Mucosa of descending colon (tissue), 3 donors: ENCODE data around the gene CENPP. TPM values are rescaled to one million over a fixed set of nuclear protein-coding genes. Genes with fewer than 3 reads are reported as not detected.

Experiments
- ATAC-seq: fragments of 200-7000 bp; cut with Tn5 transposase; one replicate; pipeline ENCODE4 v1.9.1; 2020; ENCODE audit warnings: mild to moderate bottlenecking, moderate library complexity
- DNase-seq, 3 donors: peaks; one replicate each; pipeline ENCODE4 v3.0.0-alpha.2; 2020
- H3K36me3 ChIP-seq: fragments of 200-600 bp; one replicate; pipeline ENCODE4 v1.8.0; 2021; ENCODE audit warnings: low read depth, mild to moderate bottlenecking
- H3K4me1 ChIP-seq: fragments of 200-600 bp; one replicate; pipeline ENCODE4 v1.8.0; 2021; ENCODE audit warnings: low read depth, mild to moderate bottlenecking
- H3K4me3 ChIP-seq: fragments of 200-600 bp; one replicate; pipeline ENCODE4 v1.8.0; 2021; ENCODE audit warnings: mild to moderate bottlenecking
- H3K9me3 ChIP-seq: fragments of 200-600 bp; one replicate; pipeline ENCODE4 v1.8.0; 2021; ENCODE audit warnings: mild to moderate bottlenecking
- intact Hi-C, 2 donors: fragments of 100-400 bp; cut with DNase I in 1 of 2; cut with micrococcal nuclease in 1 of 2; formaldehyde crosslinking; loops; one replicate each; pipeline versions ENCODE4 v1.11.0 to v1.11.1; 2022; cut with DNase I, micrococcal nuclease
- total RNA-seq, 3 donors: library from RNA; stranded (reverse); fragmentation: NEBNext Ultra II Directional in 2 of 3; extraction: Animal tissue kit (Norgen Biotek cat#: 25700) in 2 of 3; gene quantifications; one replicate each; pipeline versions ENCODE4 v1.2.1 to v1.2.4, GENCODE V29; 2021 to 2023
- TF ChIP-seq, protein P1 (sequence below): fragments of 200-600 bp; IDR thresholded peaks from one replicate; pipeline ENCODE4 v1.8.0; 2022; ENCODE audit warnings: antibody characterized with exemption, mild to moderate bottlenecking
- donor health status: DM: no; HTN: no; CAD: no; lungs with moderate emphysema.
- donor health status: DM: no; HTN: no; CAD: no.
- donor health status: DM: no; HTN: yes; CAD: no.

The CENPP gene
- total RNA-seq, 3 donors from 2014 or later, result 2.0 to 4.9 (median 3.3) TPM

GRCh38 chr9:92429836-92430235, 104.1 kb downstream of the CENPP start:
- H3K9me3 ChIP-seq, result no peaks in the 10 kb centered on the region
- no peaks in the 10 kb centered on the region for H3K4me1 ChIP-seq
- intact Hi-C loops, result no loop called here
- ATAC-seq, result no peak
- DNase-seq, result no peak
- TF ChIP-seq, protein P1, sequence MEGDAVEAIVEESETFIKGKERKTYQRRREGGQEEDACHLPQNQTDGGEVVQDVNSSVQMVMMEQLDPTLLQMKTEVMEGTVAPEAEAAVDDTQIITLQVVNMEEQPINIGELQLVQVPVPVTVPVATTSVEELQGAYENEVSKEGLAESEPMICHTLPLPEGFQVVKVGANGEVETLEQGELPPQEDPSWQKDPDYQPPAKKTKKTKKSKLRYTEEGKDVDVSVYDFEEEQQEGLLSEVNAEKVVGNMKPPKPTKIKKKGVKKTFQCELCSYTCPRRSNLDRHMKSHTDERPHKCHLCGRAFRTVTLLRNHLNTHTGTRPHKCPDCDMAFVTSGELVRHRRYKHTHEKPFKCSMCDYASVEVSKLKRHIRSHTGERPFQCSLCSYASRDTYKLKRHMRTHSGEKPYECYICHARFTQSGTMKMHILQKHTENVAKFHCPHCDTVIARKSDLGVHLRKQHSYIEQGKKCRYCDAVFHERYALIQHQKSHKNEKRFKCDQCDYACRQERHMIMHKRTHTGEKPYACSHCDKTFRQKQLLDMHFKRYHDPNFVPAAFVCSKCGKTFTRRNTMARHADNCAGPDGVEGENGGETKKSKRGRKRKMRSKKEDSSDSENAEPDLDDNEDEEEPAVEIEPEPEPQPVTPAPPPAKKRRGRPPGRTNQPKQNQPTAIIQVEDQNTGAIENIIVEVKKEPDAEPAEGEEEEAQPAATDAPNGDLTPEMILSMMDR, result no peak
- no peaks in the 10 kb centered on the region for H3K36me3 ChIP-seq
- H3K4me3 ChIP-seq, result no peak overlapping the region

- Histone ChIP-seq H3K36me3 (no peaks in the 10 kb centered on the region), H3K4me1 (no peaks in the 10 kb centered on the region), H3K9me3 (no peaks in the 10 kb centered on the region), H3K4me3 (no peak overlapping the region)
- no peak for ATAC-seq
- intact Hi-C loops, result no loop called here
- no peak for DNase-seq
- TF ChIP-seq, protein P1, result no peak
Measured at GRCh38 chr9:92432350-92432749, 106.6 kb downstream of the CENPP start.

DNA sequence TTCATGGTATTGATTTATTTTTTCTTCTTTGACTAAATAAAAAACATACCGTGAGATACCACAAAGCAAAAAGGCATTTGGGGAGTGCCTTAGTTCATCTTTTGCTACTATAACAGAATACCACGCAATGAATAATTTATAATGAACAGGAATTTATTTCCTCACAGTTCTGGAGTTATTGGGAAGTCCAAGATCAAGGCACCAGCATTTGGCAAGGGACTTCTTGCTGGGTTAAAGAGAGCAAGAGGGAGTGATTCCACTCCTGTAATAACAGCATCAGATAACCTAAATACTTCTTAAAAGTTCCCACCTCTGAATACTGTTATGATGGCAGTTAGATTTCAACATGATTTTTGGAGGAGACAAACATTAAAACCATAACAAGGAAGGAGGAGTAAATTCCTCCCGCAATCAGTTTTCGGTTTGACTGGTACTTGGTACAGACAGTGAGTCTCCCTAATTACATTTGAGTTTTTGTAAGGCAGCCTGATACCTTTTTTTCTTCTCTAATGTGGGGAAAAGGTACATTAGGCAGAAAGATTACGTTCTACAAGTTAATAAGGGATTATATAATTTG, 107.3 kb downstream of the CENPP start:
- no peaks in the 10 kb centered on the region for H3K9me3 ChIP-seq
- no peaks in the 10 kb centered on the region for H3K36me3 ChIP-seq
- no peak for DNase-seq
- H3K4me1 ChIP-seq, result no peaks in the 10 kb centered on the region
- H3K4me3 ChIP-seq, result no peak overlapping the region
- intact Hi-C loops, result no loop called here
- ATAC-seq, result no peak
- TF ChIP-seq, protein P1, result no peak

DNA sequence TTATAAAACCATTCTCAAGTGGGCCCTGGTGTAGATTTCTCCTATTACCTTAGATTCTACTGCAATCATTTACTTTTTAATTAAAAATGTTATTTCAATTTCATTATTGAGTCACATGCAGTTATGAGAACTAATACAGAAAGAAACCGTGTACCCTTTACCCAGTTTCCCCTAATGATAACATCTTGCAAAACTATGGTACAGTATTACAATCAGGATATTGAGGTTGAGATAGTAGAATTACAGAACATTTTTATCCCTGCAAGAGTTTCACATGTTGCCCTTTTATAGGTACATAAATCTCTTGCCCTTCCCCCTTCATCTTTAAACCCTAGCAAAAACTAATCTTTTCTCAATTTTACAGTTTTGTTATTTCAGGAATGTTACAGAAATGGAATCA, 109.5 kb downstream of the CENPP start:
- H3K9me3 ChIP-seq, result no peaks in the 10 kb centered on the region
- no peaks in the 10 kb centered on the region for H3K4me1 ChIP-seq
- intact Hi-C loops, result no loop called here
- no peak for ATAC-seq
- no peak for DNase-seq
- TF ChIP-seq, protein P1, result no peak
- H3K4me3 ChIP-seq, result no peak overlapping the region
- H3K36me3 ChIP-seq, result no peaks in the 10 kb centered on the region

DNA sequence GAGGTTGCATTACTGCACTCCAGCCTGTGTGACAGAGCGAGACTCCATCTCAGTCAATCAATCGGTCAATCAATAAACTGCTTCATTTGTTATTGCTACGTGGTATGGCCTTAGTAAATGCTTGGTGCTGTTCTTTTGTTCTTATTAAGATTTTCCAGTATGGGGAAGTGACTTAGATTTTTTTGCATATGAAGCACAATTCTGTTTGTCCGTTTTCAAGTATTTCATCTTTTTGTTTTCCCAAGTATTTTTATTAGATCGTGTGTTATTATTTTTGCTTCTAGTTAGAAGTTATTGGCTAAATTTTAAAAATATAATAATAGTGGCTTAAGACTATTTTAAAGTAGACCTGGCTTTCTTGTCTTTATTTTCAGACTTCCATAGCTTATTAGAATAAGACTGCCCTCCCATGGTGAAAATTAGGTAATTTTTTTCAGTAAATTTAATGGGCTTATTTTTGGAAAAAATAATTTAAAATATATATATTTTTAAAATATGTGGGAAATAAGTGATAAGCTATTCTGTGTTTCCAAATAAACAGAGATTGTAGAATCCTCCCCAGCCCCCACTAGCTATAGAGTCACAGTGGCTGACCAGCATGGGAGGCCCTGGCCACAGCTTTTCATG, 113.3 kb downstream of the CENPP start:
- no peaks in the 10 kb centered on the region for H3K4me1 ChIP-seq
- no peak for ATAC-seq
- H3K4me3 ChIP-seq, result no peak overlapping the region
- intact Hi-C loops, result no loop called here
- no peaks in the 10 kb centered on the region for H3K36me3 ChIP-seq
- H3K9me3 ChIP-seq, result no peaks in the 10 kb centered on the region
- no peak for DNase-seq
- TF ChIP-seq, protein P1, result no peak
